Cardiac muscle cell (in vitro differentiated cells and primary cell): ENCODE results near the gene NUDCD3. TPM values are rescaled to one million over a fixed set of nuclear protein-coding genes. Genes with fewer than 3 reads are reported as not detected.
A peak's percentile ranks its signal among the peaks of the same experiment; 100 is the strongest.

ENCODE experiments used
- DNase-seq, 2 donors: peaks; one replicate each; pipeline versions ENCODE4 v3.0.0 to v3.0.0-alpha.2; 2010 to 2017; ENCODE audit warnings: low read depth in 1 of 2, low spot score in 1 of 2
- H3K27ac ChIP-seq: fragments of 200-600 bp; sonication (generic); 2 replicates; pipeline ENCODE4 v1.5.1; 2016
- H3K27me3 ChIP-seq: fragments of 200-600 bp; sonication (generic); 2 replicates; pipeline ENCODE4 v1.6.0; 2016; ENCODE audit warnings: control low read depth
- H3K36me3 ChIP-seq: fragments of 200-600 bp; sonication (generic); 2 replicates; pipeline ENCODE4 v1.5.1; 2016; ENCODE audit warnings: control low read depth
- H3K4me1 ChIP-seq: fragments of 200-600 bp; sonication (generic); 2 replicates; pipeline ENCODE4 v1.8.1; 2017; ENCODE audit warnings: low read depth, mild to moderate bottlenecking, mixed run types
- H3K4me3 ChIP-seq: fragments of 200-600 bp; sonication (generic); 2 replicates; pipeline ENCODE4 v1.5.1; 2016; ENCODE audit warnings: mild to moderate bottlenecking
- H3K9me3 ChIP-seq: fragments of 200-600 bp; sonication (generic); 2 replicates; pipeline ENCODE4 v1.5.1; 2017; ENCODE audit warnings: low read depth, mild to moderate bottlenecking, control low read depth
- polyA plus RNA-seq: library from polyadenylated mRNA; unstranded; fragments of >200 nt; fragmentation: Nextera tagmentation; extraction: Ambion mirVana; gene quantifications from 2 replicates; pipeline ENCODE4 v1.2.1, GENCODE V29; 2016
- total RNA-seq: library from RNA; depleted of rRNA; stranded (reverse); fragments of >200 nt; gene quantifications from 2 replicates; pipeline ENCODE4 v1.2.3, GENCODE V29; 2016
- TF ChIP-seq, protein P1 (sequence below): IDR thresholded peaks from 2 replicates; pipeline ENCODE4 v1.5.1; 2012; ENCODE audit warnings: low read depth, mild to moderate bottlenecking, low read length

The NUDCD3 gene
- total and polyA plus RNA-seq, 2 experiments from 2014 or later = 44.8 to 98.7 TPM

DNA sequence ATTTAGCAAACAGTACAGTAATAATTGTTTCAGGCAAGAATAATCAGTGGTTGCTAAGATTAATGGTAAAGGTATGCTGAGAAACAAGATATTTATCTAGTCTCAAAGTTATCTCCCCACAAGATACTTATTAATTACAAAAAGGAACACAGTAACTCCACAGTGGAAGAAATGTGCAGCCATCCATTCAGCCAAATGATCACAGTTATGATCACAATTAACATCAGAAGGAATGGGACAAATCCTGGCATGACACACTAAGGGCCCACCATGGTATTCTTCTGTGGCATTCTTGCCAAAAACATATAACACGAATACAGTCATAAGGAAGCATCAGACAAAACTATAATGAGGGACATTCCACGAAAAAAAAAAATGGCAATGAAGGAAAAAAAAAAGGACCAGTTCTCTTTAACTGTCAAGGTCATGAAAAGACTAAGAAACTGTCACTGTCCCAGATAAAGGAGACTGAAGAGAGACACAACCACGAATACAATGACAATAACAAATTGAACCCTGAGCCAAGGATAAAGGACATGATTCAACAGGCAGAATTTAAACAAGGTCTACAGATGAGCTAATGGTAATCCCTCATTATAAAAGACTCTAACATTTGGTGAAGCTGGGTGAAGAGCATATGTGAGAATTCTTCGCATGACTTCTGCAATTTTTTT lies 20.9 kb downstream of the NUDCD3 start:
- Histone ChIP-seq H3K36me3 (peaks cover 3% of the 10 kb centered on the region), H3K4me3 (no peak overlapping the region), H3K27ac (peak overlapping the region; percentile 90), H3K27me3 (no peaks in the 10 kb centered on the region), H3K9me3 (no peaks in the 10 kb centered on the region), H3K4me1 (peaks cover 55% of the 10 kb centered on the region)
- TF ChIP-seq, protein P1, sequence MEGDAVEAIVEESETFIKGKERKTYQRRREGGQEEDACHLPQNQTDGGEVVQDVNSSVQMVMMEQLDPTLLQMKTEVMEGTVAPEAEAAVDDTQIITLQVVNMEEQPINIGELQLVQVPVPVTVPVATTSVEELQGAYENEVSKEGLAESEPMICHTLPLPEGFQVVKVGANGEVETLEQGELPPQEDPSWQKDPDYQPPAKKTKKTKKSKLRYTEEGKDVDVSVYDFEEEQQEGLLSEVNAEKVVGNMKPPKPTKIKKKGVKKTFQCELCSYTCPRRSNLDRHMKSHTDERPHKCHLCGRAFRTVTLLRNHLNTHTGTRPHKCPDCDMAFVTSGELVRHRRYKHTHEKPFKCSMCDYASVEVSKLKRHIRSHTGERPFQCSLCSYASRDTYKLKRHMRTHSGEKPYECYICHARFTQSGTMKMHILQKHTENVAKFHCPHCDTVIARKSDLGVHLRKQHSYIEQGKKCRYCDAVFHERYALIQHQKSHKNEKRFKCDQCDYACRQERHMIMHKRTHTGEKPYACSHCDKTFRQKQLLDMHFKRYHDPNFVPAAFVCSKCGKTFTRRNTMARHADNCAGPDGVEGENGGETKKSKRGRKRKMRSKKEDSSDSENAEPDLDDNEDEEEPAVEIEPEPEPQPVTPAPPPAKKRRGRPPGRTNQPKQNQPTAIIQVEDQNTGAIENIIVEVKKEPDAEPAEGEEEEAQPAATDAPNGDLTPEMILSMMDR = no peak
- DNase-seq = no peak

DNA sequence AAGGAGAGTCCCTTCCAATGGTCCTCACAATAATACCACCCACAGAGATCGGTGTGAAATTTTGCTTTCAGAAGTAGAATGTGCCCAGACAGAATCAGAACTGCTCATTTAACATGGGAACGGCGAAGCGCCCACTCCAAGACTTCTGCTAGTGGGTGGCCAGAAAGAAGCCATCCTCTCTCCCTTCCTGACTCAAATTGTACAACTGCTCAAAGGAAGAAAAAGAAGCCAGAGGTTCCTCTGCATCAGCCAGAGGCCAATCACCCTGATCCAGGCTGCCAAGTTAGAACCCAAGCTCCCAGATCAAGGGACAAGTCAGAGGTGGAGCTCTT lies 23.3 kb downstream of the NUDCD3 start:
- Histone ChIP-seq H3K27me3 (no peaks in the 10 kb centered on the region), H3K9me3 (no peaks in the 10 kb centered on the region), H3K27ac (no peak overlapping the region), H3K4me3 (no peak overlapping the region), H3K36me3 (no peaks in the 10 kb centered on the region), H3K4me1 (peaks cover 49% of the 10 kb centered on the region)
- TF ChIP-seq, protein P1 = no peak
- no peak for DNase-seq

DNA sequence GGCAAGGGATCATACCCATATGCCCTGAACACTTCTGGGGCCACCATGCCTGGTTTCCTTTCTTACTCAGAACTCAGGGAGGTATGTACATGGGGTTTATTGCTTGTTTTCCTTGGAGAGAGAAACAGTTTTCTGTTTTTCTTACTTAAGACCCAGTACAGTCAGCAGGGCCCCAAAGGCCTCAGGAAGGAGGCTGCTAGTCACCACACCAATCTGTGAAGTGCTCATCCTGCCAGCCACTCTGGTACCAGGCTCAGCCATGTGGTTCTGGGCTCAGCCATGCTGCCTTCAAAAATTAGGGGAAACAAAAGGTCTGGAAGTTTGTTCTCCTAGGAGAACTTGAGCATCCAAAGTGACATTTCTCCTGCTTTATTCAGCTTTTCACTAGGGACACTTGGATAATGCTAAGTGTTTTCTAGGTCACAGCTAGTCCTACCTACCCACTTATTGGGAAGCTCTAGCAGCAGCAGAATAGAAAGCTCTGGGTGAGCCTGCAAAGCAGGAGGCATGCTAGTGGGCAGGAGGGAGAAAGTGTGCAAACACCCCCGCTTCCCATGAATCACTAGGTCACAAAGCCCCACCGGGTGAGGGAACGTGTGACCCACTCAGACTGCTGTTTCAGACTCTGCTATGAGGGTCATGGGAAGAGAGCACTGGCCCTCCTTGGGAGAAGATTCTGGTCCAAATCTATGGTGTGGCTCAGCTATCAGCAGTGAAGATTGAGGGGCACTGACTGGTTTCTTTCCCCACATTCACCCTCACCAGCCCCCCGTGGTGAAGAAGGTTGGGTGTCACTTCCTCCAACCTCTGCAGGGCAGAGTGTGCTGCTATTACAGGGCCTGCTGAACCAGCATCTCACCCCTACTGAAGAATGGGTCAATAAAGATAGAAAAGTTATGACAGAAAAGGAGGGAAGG lies 23.9 kb downstream of the NUDCD3 start:
- no peak overlapping the region for H3K4me3 ChIP-seq
- H3K4me1 ChIP-seq = peaks cover 49% of the 10 kb centered on the region
- peak overlapping the region; percentile 72 for H3K27ac ChIP-seq
- peak in 1 of 2 donors; percentile 25 for DNase-seq
- no peaks in the 10 kb centered on the region for H3K36me3 ChIP-seq
- TF ChIP-seq, protein P1 = no peak
- no peaks in the 10 kb centered on the region for H3K9me3 ChIP-seq
- H3K27me3 ChIP-seq = no peaks in the 10 kb centered on the region

DNA sequence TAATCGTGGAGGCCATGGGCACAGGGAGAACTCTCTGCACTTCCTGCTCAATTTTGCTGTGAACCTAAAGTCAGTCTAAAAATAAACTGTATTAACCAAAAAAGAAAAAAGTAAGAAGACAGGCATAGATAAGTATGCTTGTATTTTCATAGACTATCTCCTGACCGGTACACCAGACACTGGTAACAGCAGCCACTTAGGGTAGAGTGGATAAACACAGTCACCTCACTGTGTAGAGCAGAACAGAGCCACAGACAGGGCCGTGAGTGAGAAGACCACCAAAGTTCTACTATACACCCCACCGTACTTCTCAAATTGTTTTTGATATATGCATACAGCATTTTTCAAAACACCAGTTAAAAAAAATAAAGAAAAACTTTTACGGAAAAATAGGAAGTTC lies 25.0 kb downstream of the NUDCD3 start:
- H3K27me3 ChIP-seq = no peaks in the 10 kb centered on the region
- H3K9me3 ChIP-seq = no peaks in the 10 kb centered on the region
- TF ChIP-seq, protein P1 = no peak
- H3K4me1 ChIP-seq = peaks cover 44% of the 10 kb centered on the region
- H3K36me3 ChIP-seq = no peaks in the 10 kb centered on the region
- no peak for DNase-seq
- peak overlapping the region; percentile 72 for H3K27ac ChIP-seq
- H3K4me3 ChIP-seq = no peak overlapping the region

DNA sequence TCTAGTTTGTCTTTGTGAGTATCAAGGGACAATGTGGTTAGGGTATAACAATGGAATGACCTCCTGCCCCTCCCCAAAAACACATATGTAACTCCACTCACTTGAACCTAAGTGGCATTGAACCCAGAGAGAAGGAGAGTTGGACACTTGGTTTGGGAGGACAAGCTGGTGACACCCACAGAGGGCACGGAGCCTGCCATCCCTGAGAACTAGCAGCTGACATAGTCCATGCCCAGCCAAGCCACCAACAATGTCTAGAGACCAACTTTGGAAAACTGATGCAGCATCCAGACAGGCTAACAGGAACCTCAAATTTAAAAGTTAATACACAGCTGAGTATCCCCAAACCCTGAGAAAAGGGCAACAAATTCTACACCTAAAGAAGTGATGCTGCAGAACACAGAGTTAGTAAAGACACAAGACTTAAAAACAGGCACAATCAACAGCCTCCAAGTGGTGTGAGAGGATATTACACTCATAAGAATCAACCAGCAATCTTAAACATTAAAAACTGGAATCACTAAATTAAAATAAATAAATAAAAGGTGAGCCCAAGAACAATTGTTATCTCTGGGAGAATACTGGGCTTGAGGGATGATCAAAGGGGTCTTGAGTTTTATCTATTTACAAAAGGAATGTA lies 27.2 kb downstream of the NUDCD3 start:
- TF ChIP-seq, protein P1 = peak; percentile 41
- peak in 1 of 2 donors; percentile 36 for DNase-seq
- no peak overlapping the region for H3K4me3 ChIP-seq
- H3K36me3 ChIP-seq = no peaks in the 10 kb centered on the region
- no peak overlapping the region for H3K27ac ChIP-seq
- H3K27me3 ChIP-seq = no peaks in the 10 kb centered on the region
- no peaks in the 10 kb centered on the region for H3K9me3 ChIP-seq
- H3K4me1 ChIP-seq = peaks cover 22% of the 10 kb centered on the region
